ENCODE measurements around the gene IRF6.

IRF6 gene

GRCh38 chr1:209786146-209786545, 19.8 kb downstream of the IRF6 start:
- no peak for DNase-seq

- no peak for DNase-seq
These were observed 20.4 kb downstream of the IRF6 start for GRCh38 chr1:209785592-209785991.

- DNase-seq, result peak; percentile 100
These were observed 21.4 kb downstream of the IRF6 start, which contains the start of gene C1orf74 for GRCh38 chr1:209784265-209785169. Gene C1orf74 (minus strand): TSS chr1:209784559. CDS start chr1:209783634, 925 bp downstream.

- no peak for DNase-seq
These were observed 22.6 kb downstream of the IRF6 start for GRCh38 chr1:209783386-209783785.

- no peak for DNase-seq
These were observed 25.7 kb downstream of the IRF6 start for GRCh38 chr1:209780268-209780667.

GRCh38 chr1:209778102-209778501, 27.8 kb downstream of the IRF6 start:
- DNase-seq, result no peak

GRCh38 chr1:209777587-209777986, 28.4 kb downstream of the IRF6 start:
- DNase-seq, result no peak

- no peak for DNase-seq
These were observed 30.3 kb downstream of the IRF6 start for GRCh38 chr1:209775678-209776077.

- no peak for DNase-seq
These were observed 31.4 kb downstream of the IRF6 start for GRCh38 chr1:209774592-209774991.

- DNase-seq, result no peak
These were observed 33.8 kb downstream of the IRF6 start for GRCh38 chr1:209772126-209772525.

- no peak for DNase-seq
These were observed 35.1 kb downstream of the IRF6 start for GRCh38 chr1:209770636-209771415.

GRCh38 chr1:209769971-209770370, 36.0 kb downstream of the IRF6 start:
- DNase-seq, result no peak

- peak; percentile 82 for DNase-seq
These were observed 36.6 kb downstream of the IRF6 start for GRCh38 chr1:209769171-209769904.

GRCh38 chr1:209768354-209768774, 37.6 kb downstream of the IRF6 start:
- peak; percentile 87 for DNase-seq

- no peak for DNase-seq
These were observed 38.2 kb downstream of the IRF6 start for GRCh38 chr1:209767706-209768105.

- no peak for DNase-seq
These were observed 38.8 kb downstream of the IRF6 start for GRCh38 chr1:209767096-209767495.

GRCh38 chr1:209766051-209766450, 39.9 kb downstream of the IRF6 start:
- peak; percentile 34 for DNase-seq

GRCh38 chr1:209761011-209761635, 44.8 kb downstream of the IRF6 start:
- no peak for DNase-seq

- no peak for DNase-seq
These were observed 46.0 kb downstream of the IRF6 start for GRCh38 chr1:209759829-209760359.

GRCh38 chr1:209758400-209758799, 47.5 kb downstream of the IRF6 start:
- no peak for DNase-seq

GRCh38 chr1:209756615-209757445, 49.1 kb downstream of the IRF6 start:
- DNase-seq, result peak; percentile 58
